Activated T-cell treated with anti-CD3 and anti-CD28 coated beads, Interleukin-2, amount 50 U/mL, for 1 hour (primary cell): ENCODE measurements around the gene SEPTIN3.

Source experiments
- DNase-seq: peaks from one replicate; pipeline ENCODE4 v3.0.0-alpha.2; 2020

The SEPTIN3 gene

DNA sequence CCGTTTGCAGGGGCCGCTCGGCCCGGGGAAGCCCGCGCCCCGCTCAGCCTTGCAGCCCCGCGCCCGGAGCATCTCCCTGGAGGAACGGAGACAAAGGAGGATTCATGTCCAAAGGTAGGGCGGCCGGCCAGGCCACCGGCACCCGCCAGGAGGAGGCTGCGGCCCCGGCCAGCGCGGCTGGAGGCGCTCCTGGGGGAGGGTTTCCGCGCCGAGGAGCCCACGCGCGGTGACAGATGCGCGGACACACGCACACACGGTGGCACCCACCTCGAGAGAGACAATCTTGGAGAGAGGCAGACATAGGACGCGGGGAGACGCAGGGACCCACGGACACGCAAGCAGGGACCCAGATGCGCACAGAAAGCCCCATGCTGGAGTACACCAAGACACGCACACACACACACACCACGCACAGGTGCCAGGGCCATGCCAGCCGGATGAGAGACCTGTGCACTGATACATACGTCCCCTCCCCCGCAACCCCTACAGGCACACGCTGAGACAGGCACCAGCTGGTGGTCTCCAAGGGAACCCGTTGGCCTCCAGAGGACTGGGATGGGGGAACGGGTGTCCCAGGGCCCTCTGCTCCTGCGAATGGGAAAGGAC is 7.8 kb downstream of the SEPTIN3 start:
- no peak for DNase-seq

DNA sequence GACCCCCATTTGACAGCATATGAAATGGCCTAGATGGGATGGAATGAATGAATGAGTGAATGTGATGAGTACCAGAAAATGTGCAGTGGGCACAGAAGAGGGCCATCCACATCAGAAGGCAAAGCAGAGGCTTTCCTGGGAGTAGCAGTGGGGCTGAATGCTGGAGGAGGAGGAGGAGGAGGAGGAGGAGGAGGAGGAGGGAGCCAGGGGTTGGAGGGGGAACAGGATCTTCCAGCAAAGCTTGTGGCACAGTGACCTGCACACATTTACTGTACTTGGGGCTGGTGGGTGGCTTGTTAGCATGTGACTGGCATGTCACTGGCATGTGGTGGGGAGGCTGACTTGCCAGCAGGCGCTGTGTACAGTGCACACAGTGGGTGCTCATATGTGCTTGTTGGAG is 9.5 kb downstream of the SEPTIN3 start:
- DNase-seq, result no peak

DNA sequence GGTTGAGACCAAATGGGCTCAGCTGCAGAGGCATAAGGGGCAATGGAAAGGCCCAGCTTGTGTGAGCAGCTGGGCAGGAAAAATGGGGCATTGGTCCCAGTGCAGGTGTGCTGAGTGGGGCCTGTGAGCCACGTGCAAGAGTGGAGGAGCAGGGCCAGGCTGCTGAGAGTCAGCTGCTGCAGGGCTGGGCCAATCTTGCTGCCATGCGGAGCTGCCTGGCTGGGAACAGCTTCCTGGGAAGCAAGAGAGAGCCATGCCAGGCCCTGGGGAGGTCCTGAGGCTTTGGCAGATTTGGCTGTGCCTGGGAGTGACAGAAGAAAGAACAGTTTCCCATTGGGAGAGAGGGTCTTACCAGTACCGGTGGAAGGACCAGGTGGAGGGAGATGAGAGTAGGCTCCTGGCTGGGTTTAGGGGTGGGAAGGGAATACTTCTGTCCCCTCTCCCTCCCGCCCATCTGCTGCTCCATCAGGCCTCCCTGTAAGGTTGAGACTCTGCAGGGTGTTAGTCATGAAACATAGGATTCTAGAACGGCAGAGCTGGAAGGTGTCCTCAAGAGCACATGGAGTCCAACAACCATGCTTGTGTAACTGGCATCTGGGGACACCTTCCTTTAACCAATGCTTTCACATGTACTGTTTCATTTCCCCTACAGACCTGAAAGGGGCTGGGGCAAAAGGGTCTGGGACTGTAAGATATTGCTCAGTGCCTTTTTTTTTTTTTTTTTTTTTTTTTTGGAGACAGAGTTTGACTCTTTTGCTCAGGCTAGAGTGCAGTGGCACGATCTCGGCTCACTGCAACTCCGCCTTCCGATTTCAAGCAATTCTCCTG is 10.4 kb downstream of the SEPTIN3 start:
- no peak for DNase-seq

DNA sequence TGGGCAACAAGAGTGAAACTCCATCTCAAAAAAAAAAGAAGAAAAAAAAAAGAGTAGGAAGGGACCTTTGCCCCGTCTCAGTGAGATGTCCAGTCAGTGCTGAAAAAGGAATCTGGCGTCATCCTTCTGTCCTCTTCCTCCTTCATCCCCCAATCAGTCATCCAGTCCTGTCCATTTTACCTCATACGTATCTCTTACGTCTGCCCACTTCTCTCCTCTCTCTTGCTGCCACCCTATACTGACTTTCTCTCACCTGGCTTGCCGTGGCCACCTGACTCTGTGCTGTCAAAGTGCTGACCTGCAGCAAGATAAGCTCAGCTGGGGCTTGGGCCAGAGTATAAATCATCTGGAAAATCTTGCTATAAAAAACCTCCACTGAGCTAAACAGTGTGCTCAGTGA is 13.6 kb downstream of the SEPTIN3 start:
- no peak for DNase-seq

DNA sequence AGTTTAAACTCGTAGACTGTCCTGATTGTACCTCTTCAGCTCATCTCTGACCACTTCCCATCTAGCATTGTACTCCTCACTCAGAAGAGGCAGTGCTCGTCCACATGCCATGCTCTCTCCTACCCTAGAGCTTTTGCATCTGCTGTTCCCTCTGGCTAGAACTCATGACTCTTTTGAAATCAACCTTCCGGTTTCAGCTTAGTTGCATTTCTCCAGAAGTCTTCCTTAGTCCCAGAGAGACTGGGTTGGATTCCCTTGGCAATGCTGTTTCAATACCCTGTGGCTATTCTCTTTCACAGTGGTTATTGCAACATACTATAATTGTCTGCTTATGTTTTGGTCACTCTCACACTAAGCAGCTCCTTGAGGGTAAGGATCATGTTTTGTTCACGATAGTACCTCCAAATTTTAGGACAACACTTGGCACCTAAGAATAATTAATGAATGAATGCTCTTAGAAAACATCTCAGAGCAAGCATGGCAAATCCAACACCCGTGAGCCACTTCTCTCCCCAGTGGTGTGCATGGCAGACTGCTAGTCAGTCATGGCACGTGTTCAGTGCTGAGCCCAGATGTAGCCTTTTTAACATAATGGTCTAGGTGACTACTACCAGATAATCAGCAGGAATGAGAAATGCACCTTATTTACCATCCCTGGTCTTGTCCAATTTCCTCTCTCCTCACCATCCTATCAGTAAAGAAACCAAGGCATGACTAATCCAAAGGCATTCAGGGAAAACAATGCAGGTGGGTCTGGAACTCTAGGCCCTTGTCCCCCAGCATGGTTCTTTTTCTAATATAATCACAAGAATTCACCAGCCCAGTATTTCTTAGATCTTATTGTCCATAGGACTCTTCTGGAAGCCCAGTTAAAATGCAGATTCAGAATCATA is 14.5 kb downstream of the SEPTIN3 start:
- DNase-seq, result no peak

DNA sequence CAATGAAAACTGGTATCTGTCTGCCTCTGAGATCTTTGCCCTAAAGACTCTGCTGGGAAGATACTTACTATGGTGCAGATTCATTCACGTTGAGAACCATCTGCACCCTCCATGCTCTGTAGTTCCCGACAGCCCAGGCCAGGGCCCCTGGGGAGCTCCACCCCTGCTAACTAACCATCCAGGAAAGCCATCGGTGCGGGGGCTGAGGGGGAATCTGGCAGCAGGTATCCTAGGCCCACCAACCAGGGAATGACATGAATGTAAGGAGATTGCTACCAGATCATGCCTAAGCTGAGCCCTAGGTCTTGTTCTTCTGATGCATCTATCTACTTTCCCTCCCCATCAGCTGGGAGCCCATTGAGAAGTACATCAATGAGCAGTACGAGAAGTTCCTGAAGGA is 18.0 kb downstream of the SEPTIN3 start:
- DNase-seq, result no peak

DNA sequence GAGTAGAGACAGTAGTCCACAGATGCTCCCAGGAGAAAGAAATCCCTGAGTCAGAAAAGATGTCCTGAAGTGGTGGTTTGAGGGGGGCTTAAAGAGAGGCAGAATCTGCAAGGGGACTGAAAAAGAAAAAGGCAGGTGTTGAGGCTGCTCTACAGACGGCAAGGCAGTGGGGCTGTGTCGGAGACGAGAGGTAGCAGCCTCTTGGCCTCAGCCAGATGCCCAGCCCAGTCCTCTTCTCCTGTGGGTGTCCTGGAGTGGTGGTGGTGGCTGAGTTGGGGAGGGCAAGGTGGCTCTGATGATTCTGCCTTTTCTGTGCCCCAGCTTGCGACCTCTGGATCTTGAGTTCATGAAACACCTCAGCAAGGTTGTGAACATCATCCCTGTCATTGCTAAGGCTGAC is 20.0 kb downstream of the SEPTIN3 start:
- no peak for DNase-seq

DNA sequence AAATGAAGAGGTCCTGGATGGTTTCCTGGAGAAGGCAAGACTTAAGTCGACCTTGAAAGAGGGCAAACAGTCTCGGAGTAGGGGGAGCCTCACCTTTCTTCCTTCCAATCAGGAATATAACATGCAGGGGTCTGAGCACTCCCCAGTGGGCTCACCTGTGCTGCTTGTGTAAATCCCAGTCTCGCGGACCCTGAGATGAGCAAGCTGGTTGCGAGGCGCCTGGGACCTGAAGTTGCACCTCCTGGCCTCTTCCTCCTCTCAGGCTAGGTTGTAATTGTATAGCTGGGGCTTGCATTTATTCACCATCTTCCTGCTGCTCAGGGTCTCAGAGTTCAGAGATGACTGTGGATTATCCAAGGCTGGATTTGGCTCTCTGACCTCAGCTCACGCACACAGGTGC is 21.9 kb downstream of the SEPTIN3 start:
- no peak for DNase-seq

DNA sequence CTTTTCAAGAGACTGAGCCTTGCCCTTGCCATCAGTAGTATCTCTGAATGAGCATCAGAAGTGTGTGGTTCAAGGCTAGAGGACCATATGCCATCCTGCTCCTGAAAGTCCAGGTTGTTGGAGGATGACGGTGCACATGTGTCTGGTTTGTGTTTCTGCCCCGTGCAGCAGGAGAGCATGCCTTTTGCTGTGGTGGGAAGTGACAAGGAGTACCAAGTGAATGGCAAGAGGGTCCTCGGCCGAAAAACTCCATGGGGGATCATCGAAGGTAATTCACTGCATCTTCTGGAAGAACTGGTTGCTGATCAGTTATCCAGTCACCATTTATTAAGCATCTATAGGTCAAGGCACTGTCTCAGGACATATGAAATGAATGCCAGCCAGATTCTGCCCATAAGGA is 23.3 kb downstream of the SEPTIN3 start:
- DNase-seq, result no peak

DNA sequence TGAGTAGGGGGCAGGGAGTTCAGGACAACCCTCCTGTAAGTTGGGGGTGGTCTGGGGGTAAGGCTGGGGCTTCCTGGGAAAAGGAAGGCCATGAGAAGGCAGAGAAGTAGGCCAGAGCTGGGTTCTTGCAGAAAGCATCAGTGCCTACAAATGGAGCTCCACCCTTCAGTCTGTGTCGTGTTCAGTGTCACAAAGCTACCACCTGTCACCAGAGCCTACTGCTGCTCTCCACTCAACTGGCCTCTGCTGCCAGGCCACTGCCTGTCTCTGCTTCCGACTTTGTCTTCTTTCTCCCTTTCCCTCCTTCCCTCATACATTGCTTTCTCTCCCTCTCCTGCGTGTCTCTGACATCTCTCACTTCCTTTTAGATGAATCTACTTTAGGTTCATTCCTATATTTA is 26.0 kb downstream of the SEPTIN3 start:
- no peak for DNase-seq

DNA sequence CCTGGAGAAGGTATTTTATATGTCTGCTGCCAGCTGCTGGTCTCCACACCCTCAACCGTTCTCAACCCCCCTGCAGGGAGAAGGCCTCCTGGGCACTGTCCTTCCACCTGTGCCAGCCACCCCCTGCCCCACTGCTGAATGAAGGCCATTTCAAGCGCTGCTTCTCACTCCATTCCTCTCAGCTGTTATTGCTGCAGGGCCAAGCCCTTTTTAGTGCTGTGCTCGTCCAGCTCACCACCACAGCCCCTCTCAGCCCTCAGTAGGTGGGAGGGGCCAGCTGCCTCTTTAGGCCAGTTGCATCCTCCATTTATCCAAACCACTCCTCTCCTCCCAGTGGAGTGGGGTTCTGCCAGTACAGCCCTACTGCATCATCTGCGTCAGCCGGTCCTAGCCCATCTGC is 27.6 kb downstream of the SEPTIN3 start:
- no peak for DNase-seq

DNA sequence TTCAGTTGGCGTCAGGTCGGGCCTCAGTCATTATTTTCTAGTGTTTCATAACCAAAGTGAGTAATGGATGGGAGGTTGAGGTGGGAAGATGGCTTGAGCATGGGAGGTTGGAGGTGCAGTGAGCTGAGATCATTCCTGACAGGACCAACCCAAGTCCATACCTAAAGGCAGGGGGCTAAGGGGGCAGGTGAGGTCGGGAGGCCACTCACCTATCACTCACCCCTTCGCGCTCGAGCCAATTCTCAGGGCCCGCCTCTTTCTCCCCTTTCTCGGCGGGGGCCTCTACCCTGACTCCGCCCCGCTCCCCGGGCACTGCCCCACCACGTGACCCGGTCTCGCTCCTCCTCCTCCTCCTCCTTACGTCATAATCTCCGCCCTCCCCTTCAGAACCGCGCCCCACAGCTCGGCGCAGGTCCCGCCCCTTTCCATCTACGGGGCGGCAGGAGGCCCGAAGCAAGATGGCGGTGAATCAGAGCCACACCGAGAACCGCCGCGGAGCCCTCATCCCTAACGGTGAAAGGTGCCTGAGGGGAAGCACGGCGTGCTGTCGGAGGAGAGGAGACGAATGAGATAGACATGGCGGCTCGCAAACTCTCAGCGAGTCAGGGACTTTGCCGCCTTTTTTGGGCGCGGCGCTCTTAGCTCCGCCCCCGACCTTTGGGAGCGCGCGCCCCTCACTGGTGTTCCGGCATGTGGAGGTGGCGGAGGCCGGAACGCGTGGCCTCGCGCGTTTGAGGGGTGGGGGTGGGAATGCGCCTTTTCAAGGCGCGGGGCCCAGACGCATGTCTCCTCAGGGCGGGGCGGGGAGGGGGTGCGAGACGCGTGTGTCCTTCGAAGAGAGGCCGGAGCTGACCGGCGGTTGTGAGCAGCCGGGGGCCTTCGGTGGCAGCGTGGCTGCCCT is 29.4 kb downstream of the SEPTIN3 start, which contains the start of gene WBP2NL:
WBP2NL (plus strand) TSS at position 428 of the 901 bp plus-strand sequence; CDS start at position 459, 31 bp downstream.
- peak; percentile 89 for DNase-seq

DNA sequence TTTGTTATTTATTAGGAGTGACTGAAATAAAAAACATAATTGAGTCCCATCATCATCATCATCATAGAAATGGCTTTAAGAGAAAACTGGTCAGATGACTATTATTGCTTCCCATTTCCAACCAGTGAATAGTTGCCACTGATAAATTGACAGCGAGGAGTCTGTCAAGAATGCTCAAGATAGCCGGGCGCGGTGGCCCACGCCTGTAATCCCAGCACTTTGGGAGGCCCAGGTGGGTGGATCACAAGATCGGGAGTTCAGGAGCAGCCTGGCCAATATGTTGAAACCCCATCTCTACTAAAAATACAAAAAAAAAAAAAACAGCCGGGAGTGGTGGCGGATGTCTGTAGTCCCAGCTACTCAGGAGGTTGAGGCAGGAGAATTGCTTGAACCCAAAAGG is 31.2 kb downstream of the SEPTIN3 start:
- DNase-seq, result no peak

DNA sequence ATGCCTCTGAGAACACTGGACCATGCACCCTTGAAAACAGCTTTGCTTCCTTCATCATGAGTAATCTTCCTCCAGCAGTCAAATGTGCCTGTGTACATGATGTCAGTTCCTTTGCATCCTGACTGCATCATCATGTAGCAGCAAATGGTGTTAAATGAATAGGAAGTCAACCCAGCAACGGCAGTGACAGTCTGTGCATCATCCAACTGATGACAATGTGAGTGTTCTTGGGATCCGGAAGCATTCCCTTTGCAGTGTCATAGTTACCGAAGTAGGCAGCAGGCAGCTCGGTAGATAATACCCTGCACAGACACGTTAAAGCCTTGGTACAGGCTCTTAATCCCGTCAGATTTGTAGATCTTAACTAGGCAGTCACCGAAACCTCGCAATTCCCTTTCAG is 31.9 kb downstream of the SEPTIN3 start:
- no peak for DNase-seq

DNA sequence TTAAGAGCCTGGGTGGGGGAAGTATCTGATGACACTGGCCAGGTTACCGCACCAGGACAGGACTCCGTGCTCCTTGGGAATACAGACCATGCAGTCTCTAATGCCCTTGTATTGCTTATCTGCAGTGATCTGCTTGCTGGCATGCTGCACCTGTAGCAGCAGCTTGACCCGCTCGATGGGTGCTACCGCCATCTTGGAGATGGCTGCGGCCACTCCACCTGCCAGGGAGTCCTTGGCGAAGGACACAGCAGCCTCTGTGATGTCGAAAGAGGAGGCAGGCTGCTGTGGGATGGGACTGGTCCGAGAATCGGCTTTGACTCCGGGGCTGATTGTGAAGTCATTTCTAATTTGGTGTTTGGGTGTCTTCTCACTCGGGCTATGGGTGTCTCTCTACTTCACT is 32.5 kb downstream of the SEPTIN3 start:
- DNase-seq, result no peak

DNA sequence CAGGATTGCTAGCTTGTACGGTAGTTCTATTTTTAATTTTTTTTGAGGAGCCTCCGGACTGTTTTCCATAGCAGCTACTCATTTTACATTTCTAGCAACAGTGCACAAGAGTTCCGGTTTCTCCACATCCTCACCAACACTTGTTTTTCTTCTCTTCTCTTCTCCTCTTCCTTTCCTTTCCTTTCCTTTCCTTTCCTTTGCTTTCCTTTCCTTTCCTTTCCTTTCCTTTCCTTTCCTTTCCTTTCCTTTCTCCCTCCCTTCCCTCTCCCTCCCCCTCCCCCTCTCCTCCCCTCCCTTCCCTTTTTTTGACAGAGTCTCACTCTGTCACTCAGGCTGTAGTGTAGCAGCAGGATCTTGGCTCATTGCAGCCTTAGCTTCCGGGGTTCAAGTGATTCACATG is 38.7 kb downstream of the SEPTIN3 start:
- no peak for DNase-seq

DNA sequence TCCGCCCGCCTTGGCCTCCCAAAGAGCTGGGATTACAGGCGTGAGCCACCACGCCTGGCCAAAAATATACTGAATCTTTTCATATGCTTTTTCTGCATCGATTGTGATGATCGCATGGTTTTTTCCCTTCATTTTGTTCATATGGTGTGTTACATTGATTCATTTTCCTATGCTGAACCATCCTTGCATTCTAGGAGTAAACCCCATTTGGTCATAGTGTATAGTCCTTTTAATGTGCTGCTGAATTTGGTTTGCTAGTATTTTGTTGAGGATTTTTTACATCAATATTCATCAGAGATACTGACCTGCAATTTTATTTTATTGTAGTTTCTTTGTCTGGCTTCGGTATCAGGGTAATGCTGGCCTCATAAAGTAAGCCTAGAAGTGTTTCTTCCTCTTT is 41.5 kb downstream of the SEPTIN3 start:
- DNase-seq, result no peak

DNA sequence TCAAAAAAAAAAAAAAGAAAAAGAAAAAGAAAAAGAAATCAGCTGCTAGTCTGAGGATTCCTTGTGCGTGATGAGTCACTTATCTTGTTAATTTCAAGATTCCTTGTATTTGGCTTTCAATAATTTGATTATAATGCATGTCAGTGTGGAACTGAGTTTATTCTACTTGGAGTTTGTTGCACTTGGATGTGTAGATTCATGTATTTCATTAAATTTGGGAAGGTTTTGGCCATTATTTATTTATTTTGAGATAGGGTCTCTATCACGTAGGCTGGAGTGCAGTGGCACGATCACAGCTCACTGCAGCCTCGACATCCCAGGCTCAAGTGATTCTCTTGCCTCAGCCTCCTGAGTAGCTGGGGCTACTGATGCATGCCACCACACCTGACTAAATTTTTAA is 44.1 kb downstream of the SEPTIN3 start:
- no peak for DNase-seq

DNA sequence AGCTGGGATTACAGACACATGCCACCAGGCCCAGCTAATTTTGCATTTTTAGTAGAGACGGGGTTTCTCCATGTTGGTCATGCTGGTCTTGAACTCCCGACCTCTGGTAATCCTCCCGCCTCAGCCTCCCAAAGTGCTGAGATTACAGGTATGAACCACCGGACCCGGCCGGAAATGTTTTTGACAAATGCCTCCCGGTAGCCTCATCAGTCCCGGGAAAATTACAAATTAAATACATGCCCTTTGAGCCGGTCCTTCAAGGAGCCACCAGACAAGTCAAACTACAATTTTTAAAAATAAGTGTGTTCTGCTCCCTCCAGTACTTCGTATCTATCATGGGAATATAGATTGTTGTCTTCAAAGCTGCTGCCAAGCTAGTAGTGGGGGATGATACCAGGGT is 46.9 kb downstream of the SEPTIN3 start:
- no peak for DNase-seq

DNA sequence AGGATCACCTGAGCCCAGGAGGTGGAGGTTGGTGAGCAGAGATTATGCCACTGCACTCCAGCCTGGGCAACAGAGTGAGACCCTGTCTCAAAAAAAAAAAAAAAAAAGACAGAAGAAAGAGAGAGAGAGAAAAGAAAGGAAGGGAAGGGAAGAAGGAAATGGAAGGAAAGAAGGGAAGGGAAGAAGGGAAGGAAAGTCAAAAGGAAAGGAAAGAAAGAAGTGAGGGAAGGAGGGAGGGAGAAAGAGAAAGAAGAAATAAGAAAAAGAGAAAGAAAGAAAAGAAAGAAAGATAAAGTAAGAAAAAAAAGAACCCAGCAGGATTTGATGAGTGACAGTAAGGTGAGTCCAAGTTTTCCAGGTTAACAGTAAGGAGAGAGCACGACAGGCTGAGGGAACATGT is 49.0 kb downstream of the SEPTIN3 start:
- DNase-seq, result no peak
